HEK293 (cell line): ENCODE data around the gene GALT.

Experiments
- CTCF ChIA-PET: fragments of 350-600 bp; formaldehyde crosslinking; extraction: SDS; loops from one replicate; lab custom pipeline; 2021; ENCODE audit warnings: antibody characterized with exemption; lab: Yijun Ruan, JAX
- POLR2A ChIA-PET: fragments of 300-600 bp; formaldehyde crosslinking; extraction: SDS; loops from one replicate; lab custom pipeline; 2020; ENCODE audit warnings: antibody characterized with exemption, inconsistent platforms; lab: Yijun Ruan, JAX
- H3K27ac ChIP-seq: fragments of 200-500 bp; sonication (Bioruptor generic); 2 replicates; pipeline ENCODE4 v1.5.1; 2014; ENCODE audit warnings: low read depth, low read length, control low read depth, inconsistent platforms; ENCODE audit errors: extremely low read depth
- H3K36me3 ChIP-seq, 2 experiments: fragments of 200-500 bp in 1 of 2; sonication (Bioruptor generic) in 1 of 2; 1 replicate in 1 of 2; 2 replicates in 1 of 2; pipeline ENCODE4 v1.5.1; 2014 to 2017; ENCODE audit warnings: inconsistent platforms in 2 of 2, low read length in 2 of 2; ENCODE audit not compliant: control insufficient read depth in 2 of 2, insufficient read depth in 1 of 2
- H3K4me1 ChIP-seq: fragments of 200-500 bp; sonication (Bioruptor generic); 2 replicates; pipeline ENCODE4 v1.5.1; 2014; ENCODE audit warnings: mild to moderate bottlenecking, low read length, inconsistent platforms; ENCODE audit not compliant: control insufficient read depth, insufficient read depth
- H3K4me3 ChIP-seq: 2 replicates; pipeline ENCODE4 v1.5.1; 2011; ENCODE audit warnings: low read depth, mild to moderate bottlenecking, control low read depth, low read length, moderate library complexity
- H3K9me3 ChIP-seq: fragments of 200-500 bp; sonication (Bioruptor generic); 2 replicates; pipeline ENCODE4 v1.5.1; 2014; ENCODE audit warnings: low read depth, low read length, inconsistent platforms; ENCODE audit not compliant: control insufficient read depth, insufficient read depth
- EGR2 ChIP-seq: fragments of 450-650 bp; formaldehyde crosslinking; IDR thresholded peaks from 2 replicates; pipeline ENCODE4 v1.5.1; 2016; ENCODE audit warnings: low read depth, missing biosample characterization, missing genetic modification characterization
- GFI1B ChIP-seq: fragments of 450-650 bp; formaldehyde crosslinking; IDR thresholded peaks from 2 replicates; pipeline ENCODE4 v1.5.1; 2016; ENCODE audit warnings: missing biosample characterization, missing genetic modification characterization
- GLIS1 ChIP-seq: fragments of 450-650 bp; formaldehyde crosslinking; IDR thresholded peaks from 2 replicates; pipeline ENCODE4 v1.5.1; 2016; ENCODE audit warnings: missing biosample characterization, missing genetic modification characterization
- HIC1 ChIP-seq: fragments of 450-650 bp; formaldehyde crosslinking; IDR thresholded peaks from 2 replicates; pipeline ENCODE4 v1.5.1; 2016; ENCODE audit warnings: missing biosample characterization, missing genetic modification characterization
- INSM2 ChIP-seq: fragments of 450-650 bp; formaldehyde crosslinking; IDR thresholded peaks from 2 replicates; pipeline ENCODE4 v1.5.1; 2016; ENCODE audit warnings: missing biosample characterization, missing genetic modification characterization
- KLF1 ChIP-seq: fragments of 450-650 bp; formaldehyde crosslinking; IDR thresholded peaks from 2 replicates; pipeline ENCODE4 v1.5.1; 2016; ENCODE audit warnings: missing biosample characterization, missing genetic modification characterization
- PATZ1 ChIP-seq: fragments of 450-650 bp; formaldehyde crosslinking; IDR thresholded peaks from 2 replicates; pipeline ENCODE4 v1.5.1; 2016; ENCODE audit warnings: missing biosample characterization, missing genetic modification characterization
- ZNF157 ChIP-seq: fragments of 450-650 bp; formaldehyde crosslinking; IDR thresholded peaks from 2 replicates; pipeline ENCODE4 v1.5.1; 2016; ENCODE audit warnings: missing biosample characterization, missing genetic modification characterization
- ZNF169 ChIP-seq: fragments of 450-650 bp; formaldehyde crosslinking; IDR thresholded peaks from 2 replicates; pipeline ENCODE4 v1.5.1; 2016; ENCODE audit warnings: missing biosample characterization, missing genetic modification characterization
- ZNF324 ChIP-seq: fragments of 450-650 bp; formaldehyde crosslinking; IDR thresholded peaks from 2 replicates; pipeline ENCODE4 v1.5.1; 2016; ENCODE audit warnings: missing biosample characterization, missing genetic modification characterization
- ZNF416 ChIP-seq: fragments of 450-650 bp; formaldehyde crosslinking; IDR thresholded peaks from 2 replicates; pipeline ENCODE4 v1.5.1; 2016; ENCODE audit warnings: missing biosample characterization, missing genetic modification characterization
- ZNF423 ChIP-seq: fragments of 450-650 bp; formaldehyde crosslinking; IDR thresholded peaks from 2 replicates; pipeline ENCODE4 v1.5.1; 2016; ENCODE audit warnings: missing biosample characterization, missing genetic modification characterization
- ZNF426 ChIP-seq: fragments of 450-650 bp; formaldehyde crosslinking; IDR thresholded peaks from 2 replicates; pipeline ENCODE4 v1.5.1; 2017; ENCODE audit warnings: missing biosample characterization, missing genetic modification characterization, mild to moderate bottlenecking, inconsistent platforms, moderate library complexity
- ZNF501 ChIP-seq: fragments of 450-650 bp; formaldehyde crosslinking; IDR thresholded peaks from 2 replicates; pipeline ENCODE4 v1.5.1; 2016; ENCODE audit warnings: missing biosample characterization, missing genetic modification characterization
- ZNF529 ChIP-seq: fragments of 450-650 bp; formaldehyde crosslinking; IDR thresholded peaks from 2 replicates; pipeline ENCODE4 v1.5.1; 2017; ENCODE audit warnings: missing genetic modification characterization, missing biosample characterization; ENCODE audit not compliant: insufficient replicate concordance
- ZNF530 ChIP-seq: fragments of 450-650 bp; formaldehyde crosslinking; IDR thresholded peaks from 2 replicates; pipeline ENCODE4 v1.5.1; 2016; ENCODE audit warnings: low read depth, missing biosample characterization, missing genetic modification characterization
- ZNF560 ChIP-seq: fragments of 450-650 bp; formaldehyde crosslinking; IDR thresholded peaks from 2 replicates; pipeline ENCODE4 v1.5.1; 2017; ENCODE audit warnings: missing biosample characterization, missing genetic modification characterization, borderline replicate concordance
- ZNF623 ChIP-seq: fragments of 450-650 bp; formaldehyde crosslinking; IDR thresholded peaks from 2 replicates; pipeline ENCODE4 v1.5.1; 2016; ENCODE audit warnings: missing biosample characterization, missing genetic modification characterization
- ZNF768 ChIP-seq: fragments of 450-650 bp; formaldehyde crosslinking; IDR thresholded peaks from 2 replicates; pipeline ENCODE4 v1.5.1; 2018; ENCODE audit warnings: missing biosample characterization, mild to moderate bottlenecking, missing genetic modification characterization
- ZNF785 ChIP-seq: fragments of 450-650 bp; formaldehyde crosslinking; IDR thresholded peaks from 2 replicates; pipeline ENCODE4 v1.5.1; 2016; ENCODE audit warnings: missing biosample characterization, missing genetic modification characterization
- ZXDB ChIP-seq: fragments of 450-650 bp; formaldehyde crosslinking; IDR thresholded peaks from 2 replicates; pipeline ENCODE4 v1.5.1; 2016; ENCODE audit warnings: missing biosample characterization, missing genetic modification characterization
- TF ChIP-seq, protein P1 (sequence below): fragments of 450-650 bp; formaldehyde crosslinking; IDR thresholded peaks from 2 replicates; pipeline ENCODE4 v1.5.1; 2016; ENCODE audit warnings: missing biosample characterization, missing genetic modification characterization
- TF ChIP-seq, protein P2 (sequence below): fragments of 450-650 bp; formaldehyde crosslinking; conservative IDR thresholded peaks from 2 replicates; pipeline ENCODE4 v1.5.1; 2016; ENCODE audit warnings: low read depth, missing biosample characterization, missing genetic modification characterization

Gene GALT

GRCh38 chr9:34665381-34666250, 19.1 kb downstream of the GALT start:
- POLR2A ChIA-PET, result interaction anchor here (0.7 to 1.6 kb wide), 9 partner anchors 9 to 786 kb away, joined by 3 to 14 read pairs (median 4); partner anchors contain the start of genes GALT, IL11RA and SIGMAR1
- Histone ChIP-seq H3K4me1 (peaks cover 5% of the 10 kb centered on the region; the same call in 1 of the 2 replicates), H3K4me3 (peak overlapping the region; percentile 74), H3K36me3 (peaks cover 0 to 26% of the 10 kb centered on the region in 2 experiments; a peak in 1 of 3 replicates), H3K27ac (peak overlapping the region; percentile 87), H3K9me3 (no peaks in the 10 kb centered on the region)
- CTCF ChIA-PET, result interaction anchor here (0.5 to 2.2 kb wide), 5 partner anchors 31 to 907 kb away, joined by 3 to 8 read pairs (median 5); no protein-coding TSS in a partner anchor
- TF ChIP-seq ZNF768 (tag by site-specific recombination) (no peak), ZNF423 (0 out of 2 replicates have a peak, but pooled peaks have one; percentile 22), ZNF501 (tag by site-specific recombination) (peak; percentile 48; the same call in 1 of the 2 replicates), ZXDB (tag by site-specific recombination) (peak; percentile 38; the same call in 1 of the 2 replicates), GLIS1 (tag by site-specific recombination) (no peak), HIC1 (tag by site-specific recombination) (no peak), ZNF560 (tag by site-specific recombination) (no peak), INSM2 (tag by site-specific recombination) (no peak), KLF1 (tag by site-specific recombination) (peak; percentile 34), ZNF157 (no peak), ZNF416 (no peak), ZNF529 (tag by site-specific recombination) (no peak), EGR2 (tag by site-specific recombination) (peak; percentile 90), GFI1B (tag by site-specific recombination) (no peak), ZNF324 (no peak), ZNF623 (tag by site-specific recombination) (no peak), ZNF530 (tag by site-specific recombination) (no peak), ZNF426 (tag by site-specific recombination) (no peak), ZNF169 (no peak), ZNF785 (tag by site-specific recombination) (no peak), PATZ1 (tag by site-specific recombination) (0 out of 2 replicates have a peak, but pooled peaks have one; percentile 59)
- TF ChIP-seq, protein P1, sequence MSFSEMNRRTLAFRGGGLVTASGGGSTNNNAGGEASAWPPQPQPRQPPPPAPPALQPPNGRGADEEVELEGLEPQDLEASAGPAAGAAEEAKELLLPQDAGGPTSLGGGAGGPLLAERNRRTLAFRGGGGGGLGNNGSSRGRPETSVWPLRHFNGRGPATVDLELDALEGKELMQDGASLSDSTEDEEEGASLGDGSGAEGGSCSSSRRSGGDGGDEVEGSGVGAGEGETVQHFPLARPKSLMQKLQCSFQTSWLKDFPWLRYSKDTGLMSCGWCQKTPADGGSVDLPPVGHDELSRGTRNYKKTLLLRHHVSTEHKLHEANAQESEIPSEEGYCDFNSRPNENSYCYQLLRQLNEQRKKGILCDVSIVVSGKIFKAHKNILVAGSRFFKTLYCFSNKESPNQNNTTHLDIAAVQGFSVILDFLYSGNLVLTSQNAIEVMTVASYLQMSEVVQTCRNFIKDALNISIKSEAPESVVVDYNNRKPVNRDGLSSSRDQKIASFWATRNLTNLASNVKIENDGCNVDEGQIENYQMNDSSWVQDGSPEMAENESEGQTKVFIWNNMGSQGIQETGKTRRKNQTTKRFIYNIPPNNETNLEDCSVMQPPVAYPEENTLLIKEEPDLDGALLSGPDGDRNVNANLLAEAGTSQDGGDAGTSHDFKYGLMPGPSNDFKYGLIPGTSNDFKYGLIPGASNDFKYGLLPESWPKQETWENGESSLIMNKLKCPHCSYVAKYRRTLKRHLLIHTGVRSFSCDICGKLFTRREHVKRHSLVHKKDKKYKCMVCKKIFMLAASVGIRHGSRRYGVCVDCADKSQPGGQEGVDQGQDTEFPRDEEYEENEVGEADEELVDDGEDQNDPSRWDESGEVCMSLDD (tag by site-specific recombination), result peak; percentile 72; the same call in 1 of the 2 replicates
- TF ChIP-seq, protein P2, sequence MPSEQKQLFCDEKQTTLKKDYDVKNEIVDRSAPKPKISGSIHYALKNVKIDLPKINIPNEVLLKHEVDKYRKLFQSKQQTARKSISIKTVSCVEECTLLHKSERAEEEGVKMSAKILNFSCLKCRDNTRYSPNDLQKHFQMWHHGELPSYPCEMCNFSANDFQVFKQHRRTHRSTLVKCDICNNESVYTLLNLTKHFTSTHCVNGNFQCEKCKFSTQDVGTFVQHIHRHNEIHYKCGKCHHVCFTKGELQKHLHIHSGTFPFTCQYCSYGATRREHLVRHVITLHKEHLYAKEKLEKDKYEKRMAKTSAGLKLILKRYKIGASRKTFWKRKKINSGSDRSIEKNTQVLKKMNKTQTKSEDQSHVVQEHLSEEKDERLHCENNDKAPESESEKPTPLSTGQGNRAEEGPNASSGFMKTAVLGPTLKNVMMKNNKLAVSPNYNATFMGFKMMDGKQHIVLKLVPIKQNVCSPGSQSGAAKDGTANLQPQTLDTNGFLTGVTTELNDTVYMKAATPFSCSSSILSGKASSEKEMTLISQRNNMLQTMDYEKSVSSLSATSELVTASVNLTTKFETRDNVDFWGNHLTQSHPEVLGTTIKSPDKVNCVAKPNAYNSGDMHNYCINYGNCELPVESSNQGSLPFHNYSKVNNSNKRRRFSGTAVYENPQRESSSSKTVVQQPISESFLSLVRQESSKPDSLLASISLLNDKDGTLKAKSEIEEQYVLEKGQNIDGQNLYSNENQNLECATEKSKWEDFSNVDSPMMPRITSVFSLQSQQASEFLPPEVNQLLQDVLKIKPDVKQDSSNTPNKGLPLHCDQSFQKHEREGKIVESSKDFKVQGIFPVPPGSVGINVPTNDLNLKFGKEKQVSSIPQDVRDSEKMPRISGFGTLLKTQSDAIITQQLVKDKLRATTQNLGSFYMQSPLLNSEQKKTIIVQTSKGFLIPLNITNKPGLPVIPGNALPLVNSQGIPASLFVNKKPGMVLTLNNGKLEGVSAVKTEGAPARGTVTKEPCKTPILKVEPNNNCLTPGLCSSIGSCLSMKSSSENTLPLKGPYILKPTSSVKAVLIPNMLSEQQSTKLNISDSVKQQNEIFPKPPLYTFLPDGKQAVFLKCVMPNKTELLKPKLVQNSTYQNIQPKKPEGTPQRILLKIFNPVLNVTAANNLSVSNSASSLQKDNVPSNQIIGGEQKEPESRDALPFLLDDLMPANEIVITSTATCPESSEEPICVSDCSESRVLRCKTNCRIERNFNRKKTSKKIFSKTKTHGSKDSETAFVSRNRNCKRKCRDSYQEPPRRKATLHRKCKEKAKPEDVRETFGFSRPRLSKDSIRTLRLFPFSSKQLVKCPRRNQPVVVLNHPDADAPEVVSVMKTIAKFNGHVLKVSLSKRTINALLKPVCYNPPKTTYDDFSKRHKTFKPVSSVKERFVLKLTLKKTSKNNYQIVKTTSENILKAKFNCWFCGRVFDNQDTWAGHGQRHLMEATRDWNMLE (tag by site-specific recombination), result no peak
